ENCODE results near the gene SATB2.

The SATB2 gene

DNA sequence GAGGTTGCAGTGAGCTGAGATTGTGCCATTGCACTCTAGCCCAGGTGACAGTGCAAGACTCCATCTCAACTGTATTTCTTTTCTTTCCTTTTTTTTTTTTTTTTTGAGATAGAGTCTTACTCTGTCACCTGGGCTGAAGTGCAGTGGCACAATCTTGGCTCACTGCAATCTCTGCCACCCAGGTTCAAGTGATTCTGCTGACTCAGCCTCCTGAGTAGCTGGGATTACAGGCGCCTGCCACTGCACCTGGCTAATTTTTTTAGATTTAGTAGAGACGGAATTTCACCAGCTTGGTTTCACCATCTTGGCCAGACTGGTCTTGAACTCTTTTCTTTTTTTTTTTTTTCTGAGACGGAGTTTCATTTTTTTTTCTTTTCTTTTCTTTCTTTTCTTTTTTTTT, 41.3 kb upstream of the SATB2 start:
- H3F3A ChIP-seq (ENCODE audit: insufficient read depth, low read length), result no peaks in the 10 kb centered on the region
- H3K4me2 ChIP-seq (ENCODE audit: low read length), result no peak overlapping the region
- no peak overlapping the region for H3K4me3 ChIP-seq (ENCODE audit: low read depth, low read length, poor library complexity, severe bottlenecking)
- H2AFZ ChIP-seq (ENCODE audit: low read length), result no peak overlapping the region
- no peaks in the 10 kb centered on the region; the same call in 1 of the 2 replicates for H3K27me3 ChIP-seq (ENCODE audit: insufficient read depth, low read length)
- no peak for TF ChIP-seq EZH2 (IDR thresholded peaks at IDR 0.05; ENCODE audit: borderline replicate concordance, low read length)
- TF ChIP-seq, protein P1, sequence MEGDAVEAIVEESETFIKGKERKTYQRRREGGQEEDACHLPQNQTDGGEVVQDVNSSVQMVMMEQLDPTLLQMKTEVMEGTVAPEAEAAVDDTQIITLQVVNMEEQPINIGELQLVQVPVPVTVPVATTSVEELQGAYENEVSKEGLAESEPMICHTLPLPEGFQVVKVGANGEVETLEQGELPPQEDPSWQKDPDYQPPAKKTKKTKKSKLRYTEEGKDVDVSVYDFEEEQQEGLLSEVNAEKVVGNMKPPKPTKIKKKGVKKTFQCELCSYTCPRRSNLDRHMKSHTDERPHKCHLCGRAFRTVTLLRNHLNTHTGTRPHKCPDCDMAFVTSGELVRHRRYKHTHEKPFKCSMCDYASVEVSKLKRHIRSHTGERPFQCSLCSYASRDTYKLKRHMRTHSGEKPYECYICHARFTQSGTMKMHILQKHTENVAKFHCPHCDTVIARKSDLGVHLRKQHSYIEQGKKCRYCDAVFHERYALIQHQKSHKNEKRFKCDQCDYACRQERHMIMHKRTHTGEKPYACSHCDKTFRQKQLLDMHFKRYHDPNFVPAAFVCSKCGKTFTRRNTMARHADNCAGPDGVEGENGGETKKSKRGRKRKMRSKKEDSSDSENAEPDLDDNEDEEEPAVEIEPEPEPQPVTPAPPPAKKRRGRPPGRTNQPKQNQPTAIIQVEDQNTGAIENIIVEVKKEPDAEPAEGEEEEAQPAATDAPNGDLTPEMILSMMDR (IDR thresholded peaks at IDR 0.05; ENCODE audit: low read length), result no peak
- H3K9ac ChIP-seq (ENCODE audit: low read length), result no peak overlapping the region
- no peaks in the 10 kb centered on the region for H3K4me1 ChIP-seq (ENCODE audit: insufficient read depth, low read length, severe bottlenecking)
- no peaks in the 10 kb centered on the region for H4K20me1 ChIP-seq (ENCODE audit: insufficient read depth, low read length)
- H3K9me2 ChIP-seq (ENCODE audit: low read depth, low read length), result no peaks in the 10 kb centered on the region
- no peaks in the 10 kb centered on the region for H3K36me3 ChIP-seq (ENCODE audit: insufficient read depth, low read length)
- no peaks in the 10 kb centered on the region for H3K9me3 ChIP-seq (ENCODE audit: low read length)
- H3K27ac ChIP-seq (ENCODE audit: low read depth, low read length, poor library complexity, severe bottlenecking), result no peak overlapping the region
- no peaks in the 10 kb centered on the region for H3K79me2 ChIP-seq (ENCODE audit: insufficient read depth, low read length)

DNA sequence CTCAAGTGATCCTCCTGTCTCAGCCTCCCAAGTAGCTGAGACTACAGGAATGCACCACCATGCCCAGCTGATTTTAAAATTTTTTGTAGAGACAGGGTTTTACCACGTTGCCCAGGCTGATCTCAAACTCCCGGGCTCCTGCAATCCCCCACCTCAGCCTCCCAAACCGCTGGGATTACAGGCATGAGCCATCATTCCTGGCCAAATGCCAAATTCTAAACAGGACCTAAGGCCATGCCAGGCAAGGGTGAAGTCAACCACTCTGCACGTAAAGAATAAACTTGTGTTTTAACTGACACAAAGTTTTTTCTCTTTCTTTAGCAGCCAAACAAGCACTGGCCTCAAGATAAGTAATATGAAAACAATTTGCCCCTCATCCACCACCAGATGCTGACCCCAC, 37.4 kb upstream of the SATB2 start:
- H3K4me2 ChIP-seq (ENCODE audit: low read length), result no peak overlapping the region
- no peaks in the 10 kb centered on the region for H3K79me2 ChIP-seq (ENCODE audit: insufficient read depth, low read length)
- no peak overlapping the region for H3K27ac ChIP-seq (ENCODE audit: low read depth, low read length, poor library complexity, severe bottlenecking)
- no peaks in the 10 kb centered on the region for H3K4me1 ChIP-seq (ENCODE audit: insufficient read depth, low read length, severe bottlenecking)
- no peak overlapping the region for H3K9ac ChIP-seq (ENCODE audit: low read length)
- no peaks in the 10 kb centered on the region for H3K36me3 ChIP-seq (ENCODE audit: insufficient read depth, low read length)
- no peaks in the 10 kb centered on the region for H3K9me3 ChIP-seq (ENCODE audit: low read length)
- TF ChIP-seq EZH2 (IDR thresholded peaks at IDR 0.05; ENCODE audit: borderline replicate concordance, low read length), result no peak
- TF ChIP-seq, protein P1 (IDR thresholded peaks at IDR 0.05; ENCODE audit: low read length), result no peak
- H2AFZ ChIP-seq (ENCODE audit: low read length), result no peak overlapping the region
- no peaks in the 10 kb centered on the region for H3K9me2 ChIP-seq (ENCODE audit: low read depth, low read length)
- H3F3A ChIP-seq (ENCODE audit: insufficient read depth, low read length), result no peaks in the 10 kb centered on the region
- no peaks in the 10 kb centered on the region for H3K27me3 ChIP-seq (ENCODE audit: insufficient read depth, low read length)
- no peak overlapping the region for H3K4me3 ChIP-seq (ENCODE audit: low read depth, low read length, poor library complexity, severe bottlenecking)
- H4K20me1 ChIP-seq (ENCODE audit: insufficient read depth, low read length), result no peaks in the 10 kb centered on the region

DNA sequence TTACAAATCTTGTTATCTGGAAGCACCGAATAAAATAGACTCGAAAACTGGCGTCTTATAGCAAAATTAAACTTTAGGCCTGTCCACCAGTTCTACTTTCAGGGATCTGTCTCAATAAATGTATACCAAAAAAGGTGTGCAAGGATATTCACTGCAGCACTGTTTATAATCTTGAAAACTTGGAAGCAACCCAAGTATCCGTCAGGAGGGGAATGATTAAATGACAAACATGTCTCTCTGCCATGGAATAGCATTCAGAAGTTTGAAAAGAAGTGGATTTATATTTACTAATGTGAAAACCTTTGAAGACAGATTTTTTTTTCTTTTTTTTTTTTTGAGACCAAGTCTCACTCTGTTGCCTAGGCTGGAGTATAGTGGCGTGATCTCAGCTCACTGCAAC, 32.3 kb upstream of the SATB2 start:
- H4K20me1 ChIP-seq (ENCODE audit: insufficient read depth, low read length), result no peaks in the 10 kb centered on the region
- H2AFZ ChIP-seq (ENCODE audit: low read length), result no peak overlapping the region
- TF ChIP-seq EZH2 (IDR thresholded peaks at IDR 0.05; ENCODE audit: borderline replicate concordance, low read length), result no peak
- TF ChIP-seq, protein P1 (IDR thresholded peaks at IDR 0.05; ENCODE audit: low read length), result no peak
- no peak overlapping the region for H3K9ac ChIP-seq (ENCODE audit: low read length)
- H3K4me3 ChIP-seq (ENCODE audit: low read depth, low read length, poor library complexity, severe bottlenecking), result no peak overlapping the region
- H3K36me3 ChIP-seq (ENCODE audit: insufficient read depth, low read length), result no peaks in the 10 kb centered on the region
- H3K79me2 ChIP-seq (ENCODE audit: insufficient read depth, low read length), result no peaks in the 10 kb centered on the region
- no peak overlapping the region for H3K4me2 ChIP-seq (ENCODE audit: low read length)
- H3F3A ChIP-seq (ENCODE audit: insufficient read depth, low read length), result no peaks in the 10 kb centered on the region
- H3K4me1 ChIP-seq (ENCODE audit: insufficient read depth, low read length, severe bottlenecking), result peaks cover 14% of the 10 kb centered on the region
- H3K27me3 ChIP-seq (ENCODE audit: insufficient read depth, low read length), result no peaks in the 10 kb centered on the region
- H3K27ac ChIP-seq (ENCODE audit: low read depth, low read length, poor library complexity, severe bottlenecking), result no peak overlapping the region
- H3K9me2 ChIP-seq (ENCODE audit: low read depth, low read length), result no peaks in the 10 kb centered on the region
- no peaks in the 10 kb centered on the region for H3K9me3 ChIP-seq (ENCODE audit: low read length)

Data from OCI-LY1 (cell line).